ENCODE measurements around the gene MYPN.
"Not testable (repeated sequence)": the region's sequence is repeated elsewhere in the genome, so short reads cannot be mapped to it uniquely, and the experiment has no call there.

Gene MYPN, protein sequence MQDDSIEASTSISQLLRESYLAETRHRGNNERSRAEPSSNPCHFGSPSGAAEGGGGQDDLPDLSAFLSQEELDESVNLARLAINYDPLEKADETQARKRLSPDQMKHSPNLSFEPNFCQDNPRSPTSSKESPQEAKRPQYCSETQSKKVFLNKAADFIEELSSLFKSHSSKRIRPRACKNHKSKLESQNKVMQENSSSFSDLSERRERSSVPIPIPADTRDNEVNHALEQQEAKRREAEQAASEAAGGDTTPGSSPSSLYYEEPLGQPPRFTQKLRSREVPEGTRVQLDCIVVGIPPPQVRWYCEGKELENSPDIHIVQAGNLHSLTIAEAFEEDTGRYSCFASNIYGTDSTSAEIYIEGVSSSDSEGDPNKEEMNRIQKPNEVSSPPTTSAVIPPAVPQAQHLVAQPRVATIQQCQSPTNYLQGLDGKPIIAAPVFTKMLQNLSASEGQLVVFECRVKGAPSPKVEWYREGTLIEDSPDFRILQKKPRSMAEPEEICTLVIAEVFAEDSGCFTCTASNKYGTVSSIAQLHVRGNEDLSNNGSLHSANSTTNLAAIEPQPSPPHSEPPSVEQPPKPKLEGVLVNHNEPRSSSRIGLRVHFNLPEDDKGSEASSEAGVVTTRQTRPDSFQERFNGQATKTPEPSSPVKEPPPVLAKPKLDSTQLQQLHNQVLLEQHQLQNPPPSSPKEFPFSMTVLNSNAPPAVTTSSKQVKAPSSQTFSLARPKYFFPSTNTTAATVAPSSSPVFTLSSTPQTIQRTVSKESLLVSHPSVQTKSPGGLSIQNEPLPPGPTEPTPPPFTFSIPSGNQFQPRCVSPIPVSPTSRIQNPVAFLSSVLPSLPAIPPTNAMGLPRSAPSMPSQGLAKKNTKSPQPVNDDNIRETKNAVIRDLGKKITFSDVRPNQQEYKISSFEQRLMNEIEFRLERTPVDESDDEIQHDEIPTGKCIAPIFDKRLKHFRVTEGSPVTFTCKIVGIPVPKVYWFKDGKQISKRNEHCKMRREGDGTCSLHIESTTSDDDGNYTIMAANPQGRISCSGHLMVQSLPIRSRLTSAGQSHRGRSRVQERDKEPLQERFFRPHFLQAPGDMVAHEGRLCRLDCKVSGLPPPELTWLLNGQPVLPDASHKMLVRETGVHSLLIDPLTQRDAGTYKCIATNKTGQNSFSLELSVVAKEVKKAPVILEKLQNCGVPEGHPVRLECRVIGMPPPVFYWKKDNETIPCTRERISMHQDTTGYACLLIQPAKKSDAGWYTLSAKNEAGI (N-terminal part only)

DNA sequence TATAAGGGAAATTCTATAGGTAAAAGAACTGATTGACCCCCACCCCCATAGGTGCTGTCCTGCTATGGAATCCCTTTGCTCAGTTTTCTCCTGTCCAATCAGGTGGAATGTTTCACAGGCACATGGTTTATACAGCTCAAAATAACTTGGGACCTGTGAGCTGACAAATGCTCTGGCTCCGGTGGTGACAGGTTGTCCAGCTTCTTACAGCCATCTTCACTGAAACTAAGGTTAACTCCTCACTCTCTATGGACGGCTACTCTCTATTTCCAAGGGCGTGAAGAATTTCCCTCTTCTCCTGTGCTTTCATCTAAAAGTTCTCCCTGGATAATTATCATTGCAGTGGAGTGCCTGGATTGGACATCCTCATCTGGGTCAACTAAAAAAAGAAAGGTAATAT is at the start of gene MYPN:
MYPN (plus strand) TSS at position 158 of the 400 bp plus-strand sequence. CDS start 11,951 bp downstream, outside the sequence.
- no peak for DNase-seq

DNA sequence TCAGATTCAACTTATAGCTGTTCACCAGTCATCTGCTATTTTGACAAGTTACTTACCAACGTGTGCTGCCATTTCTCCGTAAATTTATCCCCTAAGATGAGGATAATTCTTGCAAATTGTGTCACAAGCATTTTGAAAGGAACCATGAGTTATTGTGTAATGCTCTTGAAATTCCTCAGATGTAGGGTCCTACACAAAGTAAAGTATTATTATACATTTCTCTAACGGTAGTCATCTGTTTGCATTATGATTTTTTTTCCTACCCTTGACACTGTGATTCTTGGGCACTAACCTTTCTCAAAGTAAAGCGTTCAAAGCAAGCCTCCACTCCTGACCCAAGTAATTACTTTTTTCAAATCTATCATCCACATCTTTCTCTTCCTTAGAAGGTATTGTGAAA is 42.3 kb upstream of the MYPN start:
- no peak for DNase-seq

GRCh38 chr10:68067508-68067907 is 41.8 kb upstream of the MYPN start:
- no peak for DNase-seq

DNA sequence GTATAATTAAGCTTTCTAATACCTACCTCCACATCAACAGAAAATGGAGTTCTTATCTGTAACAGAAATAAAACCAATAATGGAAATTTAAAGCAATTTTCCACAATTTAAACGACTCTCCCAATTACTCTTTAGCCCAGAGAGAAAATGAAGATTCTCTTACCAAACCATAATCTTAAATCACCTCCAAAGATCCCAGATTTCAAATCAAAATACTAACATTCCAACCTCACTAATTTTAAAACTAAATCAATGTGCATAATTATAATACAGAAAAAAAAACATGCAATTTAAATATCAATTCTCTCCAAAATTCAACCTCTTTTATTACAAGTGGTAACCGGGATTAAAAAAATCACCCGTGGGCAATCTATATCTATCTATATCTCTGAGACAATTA is 35.7 kb upstream of the MYPN start:
- no peak for DNase-seq

DNA sequence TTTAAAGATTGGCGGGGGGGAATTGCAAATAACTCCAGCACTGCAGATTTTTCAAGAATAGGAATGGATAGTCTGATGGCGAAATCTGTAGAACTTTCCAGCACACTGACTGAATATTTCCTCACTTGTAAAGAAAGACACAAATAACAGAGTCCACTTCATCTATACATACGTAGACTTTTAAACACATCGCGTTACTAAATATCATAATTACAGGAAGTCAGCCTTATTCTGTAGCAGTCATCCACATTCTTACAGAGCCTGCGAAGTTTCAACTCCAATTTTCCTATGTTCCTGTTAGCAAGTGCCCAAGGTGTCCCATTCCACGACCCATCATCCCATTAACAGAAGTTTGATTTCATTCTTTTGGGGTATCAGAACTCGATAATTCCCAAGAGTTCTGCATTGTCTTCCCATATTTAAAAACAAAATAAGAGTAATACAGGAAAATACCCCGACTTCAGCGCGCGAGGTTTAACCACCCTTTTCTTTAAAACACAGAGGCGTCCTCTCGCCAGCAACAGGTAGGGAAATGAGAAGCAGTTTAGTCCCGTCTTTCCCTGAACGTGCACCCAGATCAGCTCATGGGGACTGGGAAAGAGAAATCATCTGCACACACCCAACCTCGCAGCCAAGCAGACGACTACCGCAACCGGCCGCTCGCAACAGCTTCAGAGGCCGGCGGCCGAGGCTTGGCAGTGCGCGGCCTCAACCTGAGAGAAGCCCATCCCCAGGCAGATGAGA is 35.1 kb upstream of the MYPN start:
- DNase-seq, result no peak

DNA sequence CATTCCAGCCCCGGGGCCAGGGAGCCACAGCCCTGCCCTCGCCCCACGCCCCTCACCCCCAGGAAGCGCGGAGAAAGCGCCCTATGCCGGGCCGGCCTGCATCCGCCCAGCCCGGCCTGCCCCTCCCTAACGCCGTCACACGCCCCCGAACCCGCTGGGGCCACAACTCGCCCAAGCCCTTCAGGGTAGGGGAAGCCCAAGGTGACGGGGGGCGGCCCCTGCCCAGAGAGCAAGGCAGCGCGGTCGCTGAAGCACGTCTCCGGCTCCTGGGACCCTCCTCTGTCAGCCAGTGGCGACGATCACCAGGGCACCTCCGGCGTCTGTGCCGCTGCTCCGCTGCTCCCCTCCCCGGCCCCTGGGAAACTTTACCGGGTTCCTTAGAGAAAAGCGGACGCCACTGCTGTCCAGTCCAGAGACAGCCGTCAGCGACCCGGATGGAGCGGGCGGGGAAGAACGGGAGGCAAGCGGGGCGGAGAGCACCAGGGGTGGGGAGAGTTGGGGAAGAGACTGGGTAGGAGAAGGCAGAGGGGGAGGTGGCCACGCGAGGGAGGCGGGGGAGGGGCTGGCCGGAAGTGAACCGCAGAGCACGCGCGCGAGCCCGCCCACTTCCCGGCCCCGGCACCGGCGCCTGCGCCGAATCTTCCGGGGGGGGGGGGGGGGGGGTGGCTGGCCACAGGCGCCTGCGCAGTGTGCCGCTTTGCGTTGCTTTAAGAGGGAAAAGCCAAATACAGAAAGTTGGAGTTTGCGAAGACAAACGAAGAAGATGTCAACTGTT is 34.3 kb upstream of the MYPN start, which contains the start of gene HERC4:
HERC4 (minus strand) TSS at position 509 of the 775 bp plus-strand sequence. CDS start 2,175 bp downstream, outside the sequence.
- DNase-seq, result peak; percentile 80

DNA sequence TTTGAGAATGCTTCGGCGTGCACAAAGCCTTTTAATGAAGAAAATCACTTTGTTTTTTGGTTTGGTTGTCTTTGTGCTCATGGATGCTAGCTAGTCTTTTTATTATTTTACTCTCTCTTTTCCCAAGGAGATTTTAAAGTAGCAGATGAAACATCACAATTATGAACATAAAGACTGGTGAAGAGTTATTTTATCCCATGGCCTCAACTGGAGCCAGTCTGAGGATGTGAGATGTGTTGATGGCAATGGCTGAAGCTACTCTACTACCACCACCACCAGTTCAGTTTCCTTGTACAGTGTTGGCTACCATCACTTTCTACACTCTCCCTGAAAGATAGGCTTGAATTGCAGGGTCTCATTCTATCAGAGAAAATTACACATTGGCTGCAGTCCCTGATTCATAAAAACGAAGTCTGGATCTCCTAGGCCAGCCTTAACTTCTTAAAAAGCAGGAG is 33.7 kb upstream of the MYPN start:
- DNase-seq, result no peak

DNA sequence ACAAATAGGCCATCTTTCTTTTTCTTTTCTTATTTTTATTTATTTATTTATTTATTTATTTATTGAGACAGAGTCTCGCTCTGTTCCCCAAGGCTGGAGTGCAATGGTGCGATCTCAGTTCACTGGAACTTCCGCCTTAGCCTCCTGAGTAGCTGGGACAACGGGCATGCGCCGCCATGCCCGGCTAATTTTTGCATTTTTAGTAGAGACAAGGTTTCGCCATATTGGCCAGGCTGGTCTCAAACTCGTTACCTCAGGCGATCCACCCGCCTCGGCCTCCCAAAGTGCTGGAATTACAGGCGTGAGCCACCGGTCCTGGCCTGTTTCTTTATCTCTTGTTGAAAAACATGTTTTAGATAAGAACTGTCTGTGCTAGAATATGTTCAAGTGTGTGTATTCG is 33.2 kb upstream of the MYPN start:
- DNase-seq, result not testable (repeated sequence)

- no peak for DNase-seq
These were observed 32.3 kb upstream of the MYPN start for GRCh38 chr10:68077026-68077425.

- no peak for DNase-seq
These were observed 29.9 kb upstream of the MYPN start for GRCh38 chr10:68079434-68079833.

DNA sequence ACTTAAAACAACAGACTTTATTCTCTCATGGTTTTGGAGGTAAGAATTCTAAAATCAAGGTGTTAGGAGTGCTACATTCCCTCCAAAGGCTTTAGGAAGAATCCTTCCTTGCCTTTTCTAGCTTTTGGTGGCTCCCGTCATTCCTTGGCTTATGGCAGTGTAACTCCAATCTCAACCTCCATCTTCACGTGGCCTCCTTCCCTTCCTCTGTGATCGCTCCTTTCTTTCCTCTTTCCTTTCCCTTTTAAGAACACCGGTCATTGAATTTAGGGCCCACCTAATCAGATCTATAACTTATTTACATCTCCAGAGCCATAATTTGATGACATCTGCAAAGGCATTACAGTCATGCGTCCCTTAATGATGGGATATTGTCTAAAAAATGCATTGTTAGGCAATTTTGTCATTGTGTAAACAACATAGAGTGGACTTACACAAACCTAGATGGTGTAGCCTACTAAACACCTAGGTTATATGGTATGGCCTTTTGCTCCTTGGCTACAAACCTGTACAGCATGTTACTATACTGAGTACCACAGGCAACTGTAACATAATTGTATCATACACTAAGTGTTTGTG is 28.3 kb upstream of the MYPN start:
- DNase-seq, result no peak

- no peak for DNase-seq
These were observed 27.4 kb upstream of the MYPN start for GRCh38 chr10:68081916-68082315.

- DNase-seq, result no peak
These were observed 26.4 kb upstream of the MYPN start for GRCh38 chr10:68082872-68083271.

- no peak for DNase-seq
These were observed 25.3 kb upstream of the MYPN start for GRCh38 chr10:68083953-68084352.

GRCh38 chr10:68084469-68084868 is 24.8 kb upstream of the MYPN start:
- DNase-seq, result no peak

GRCh38 chr10:68086011-68086410 is 23.3 kb upstream of the MYPN start:
- no peak for DNase-seq

DNA sequence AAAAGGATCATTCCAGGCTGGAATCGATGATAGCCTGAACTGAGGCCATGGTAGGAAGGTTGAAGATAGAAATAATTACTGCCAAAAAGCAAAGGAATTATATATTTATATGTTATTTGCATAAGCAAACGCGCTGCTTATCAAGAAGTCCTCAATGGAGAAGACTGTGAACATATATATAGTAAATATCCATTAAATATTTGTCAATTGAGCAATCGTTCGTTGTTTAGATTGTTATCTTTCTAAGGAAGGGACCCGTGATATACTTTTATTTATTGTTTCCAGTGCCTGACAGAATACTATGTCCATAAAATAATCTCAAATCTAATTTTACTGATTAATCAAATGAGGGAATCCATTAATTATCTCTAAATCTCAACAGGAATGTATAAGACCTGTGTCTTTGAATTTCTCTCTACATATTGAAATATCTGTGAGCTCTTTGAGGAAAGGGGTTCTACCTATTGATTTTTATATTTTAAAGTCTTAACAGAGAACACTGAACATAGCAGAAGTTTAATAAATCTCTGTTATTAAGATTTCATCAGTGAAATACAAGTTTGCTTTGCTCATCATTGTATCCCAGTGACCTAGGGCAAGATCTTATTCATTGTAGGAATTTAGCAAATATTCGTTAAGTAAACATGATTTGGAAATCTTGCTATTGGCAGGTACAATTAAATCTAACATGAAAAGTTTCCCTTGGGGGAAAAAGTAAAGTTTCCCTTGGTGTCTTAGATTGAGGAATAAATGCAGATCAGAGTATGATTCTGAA is 22.2 kb upstream of the MYPN start:
- DNase-seq, result no peak

DNA sequence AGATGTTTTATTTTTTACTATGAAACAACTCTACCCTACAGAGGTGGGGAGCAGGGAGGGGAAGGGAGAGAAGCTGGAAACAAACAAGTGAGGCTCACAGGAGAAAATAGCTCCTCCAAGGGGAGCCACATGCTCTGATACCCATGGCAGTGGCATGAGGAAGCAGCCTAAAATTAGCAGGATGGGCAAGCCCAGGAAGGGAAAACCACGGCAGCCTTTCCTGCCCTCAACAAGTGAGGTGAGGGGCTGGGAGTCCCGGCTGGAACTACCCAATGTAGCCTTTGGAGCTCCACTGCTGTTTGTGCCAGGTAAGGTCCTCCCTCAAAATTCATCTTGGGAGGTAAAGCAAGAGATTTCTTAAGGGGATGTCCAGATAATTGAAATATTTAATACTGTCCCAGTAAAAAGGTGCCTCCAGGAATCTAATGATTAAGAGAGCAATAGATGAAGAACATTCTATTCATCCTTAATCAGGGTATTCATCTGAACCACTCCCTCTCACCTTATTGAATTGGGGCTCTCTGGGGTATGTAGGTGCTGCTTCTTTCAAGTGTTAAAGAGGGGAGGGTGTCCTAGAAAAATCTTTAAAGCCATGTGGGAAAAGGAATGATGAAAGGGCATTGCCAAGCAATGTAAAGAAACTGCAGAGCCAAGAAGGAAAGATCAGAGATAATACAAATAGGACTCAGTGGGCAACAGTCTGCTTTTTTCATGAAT is 21.4 kb upstream of the MYPN start:
- DNase-seq, result no peak

- no peak for DNase-seq
These were observed 20.5 kb upstream of the MYPN start for GRCh38 chr10:68088740-68089139.

All from GOT3 (cell line).